PFSK-1 (cell line): Measurements from ENCODE around the gene TRAPPC12.

ENCODE experiments used
- FOXP2 ChIP-seq: optimal IDR thresholded peaks from 2 replicates; pipeline ENCODE3; 2011; ENCODE audit warnings: borderline replicate concordance, control low read depth, inconsistent platforms; ENCODE audit not compliant: insufficient read depth; ENCODE audit errors: extremely low read length, extremely low read depth
- POLR2AphosphoS5 ChIP-seq: IDR thresholded peaks from 2 replicates; pipeline ENCODE4 v1.6.1; 2012; ENCODE audit warnings: low read depth, mild to moderate bottlenecking, control low read depth, low read length, moderate library complexity
- REST ChIP-seq, 2 experiments: IDR thresholded peaks; 2 replicates each; pipeline versions ENCODE4 v1.6.1 to v1.8.0; 2011 to 2012; ENCODE audit warnings: low read depth in 2 of 2, low read length in 2 of 2, control low read depth in 1 of 2, inconsistent platforms in 1 of 2, mild to moderate bottlenecking in 1 of 2, moderate library complexity in 1 of 2; ENCODE audit not compliant: insufficient read depth in 1 of 2
- SIN3A ChIP-seq: IDR thresholded peaks from 2 replicates; pipeline ENCODE4 v1.6.1; 2012; ENCODE audit warnings: mild to moderate bottlenecking, low read length, moderate library complexity, borderline replicate concordance; ENCODE audit not compliant: insufficient read depth
- TAF1 ChIP-seq: IDR thresholded peaks from 2 replicates; pipeline ENCODE4 v1.6.1; 2012; ENCODE audit warnings: low read length, control low read depth, borderline replicate concordance; ENCODE audit not compliant: insufficient read depth

Gene TRAPPC12

GRCh38 chr2:3470166-3470651 is 90.7 kb downstream of the TRAPPC12 start:
- TF ChIP-seq POLR2AphosphoS5 (no peak), TAF1 (no peak), REST (IDR thresholded peaks at IDR 0.05; ENCODE audit: insufficient read depth in 1 of 2, low read depth in 2 of 2, low read length in 2 of 2) (no peak), SIN3A (no peak), FOXP2 (no peak)

GRCh38 chr2:3470856-3471737 is 91.6 kb downstream of the TRAPPC12 start:
- no peak for TF ChIP-seq SIN3A
- no peak for TF ChIP-seq FOXP2
- TF ChIP-seq REST (IDR thresholded peaks at IDR 0.05; ENCODE audit: insufficient read depth in 1 of 2, low read depth in 2 of 2, low read length in 2 of 2), result no peak
- TF ChIP-seq TAF1, result no peak
- TF ChIP-seq POLR2AphosphoS5, result no peak

GRCh38 chr2:3472296-3472695 is 92.8 kb downstream of the TRAPPC12 start:
- TF ChIP-seq POLR2AphosphoS5 (no peak), REST (IDR thresholded peaks at IDR 0.05; ENCODE audit: insufficient read depth in 1 of 2, low read depth in 2 of 2, low read length in 2 of 2) (no peak), SIN3A (no peak), FOXP2 (no peak), TAF1 (no peak)

GRCh38 chr2:3472966-3473365 is 93.5 kb downstream of the TRAPPC12 start:
- no peak for TF ChIP-seq FOXP2
- TF ChIP-seq SIN3A, result no peak
- no peak for TF ChIP-seq POLR2AphosphoS5
- no peak for TF ChIP-seq REST (IDR thresholded peaks at IDR 0.05; ENCODE audit: insufficient read depth in 1 of 2, low read depth in 2 of 2, low read length in 2 of 2)
- no peak for TF ChIP-seq TAF1

- no peak for TF ChIP-seq TAF1
- TF ChIP-seq REST (IDR thresholded peaks at IDR 0.05; ENCODE audit: insufficient read depth in 1 of 2, low read depth in 2 of 2, low read length in 2 of 2), result no peak
- TF ChIP-seq POLR2AphosphoS5, result no peak
- no peak for TF ChIP-seq FOXP2
- TF ChIP-seq SIN3A, result no peak
Observed at GRCh38 chr2:3475771-3476170, 96.3 kb downstream of the TRAPPC12 start.
